Activated T-cell treated with anti-CD3 and anti-CD28 coated beads for 4 hours (primary cell): ENCODE measurements around the gene ATP8B1.

Experiments
- DNase-seq: peaks from one replicate; pipeline ENCODE4 v3.0.0-alpha.2; 2020

Gene ATP8B1

DNA sequence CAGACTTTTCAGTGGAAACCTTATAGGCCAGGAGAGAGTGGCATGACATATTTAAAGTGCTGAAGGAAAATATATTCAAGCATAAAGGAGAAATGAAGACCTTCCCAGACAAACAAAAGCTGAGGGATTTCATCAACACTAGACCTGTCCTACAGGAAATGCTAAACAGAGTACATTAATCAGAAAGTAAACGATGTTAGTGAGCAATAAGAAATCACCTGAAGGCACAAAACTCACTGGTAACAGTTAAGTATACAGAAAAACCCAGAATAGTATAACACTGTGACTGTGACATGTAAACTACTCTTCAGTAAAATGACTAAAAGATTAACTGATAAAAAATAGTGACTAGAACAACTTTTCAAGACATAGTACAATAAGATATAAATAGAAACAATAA is 87.4 kb downstream of the ATP8B1 start:
- DNase-seq = no peak

- no peak for DNase-seq
These were observed 88.0 kb downstream of the ATP8B1 start for GRCh38 chr18:57715073-57715472.

DNA sequence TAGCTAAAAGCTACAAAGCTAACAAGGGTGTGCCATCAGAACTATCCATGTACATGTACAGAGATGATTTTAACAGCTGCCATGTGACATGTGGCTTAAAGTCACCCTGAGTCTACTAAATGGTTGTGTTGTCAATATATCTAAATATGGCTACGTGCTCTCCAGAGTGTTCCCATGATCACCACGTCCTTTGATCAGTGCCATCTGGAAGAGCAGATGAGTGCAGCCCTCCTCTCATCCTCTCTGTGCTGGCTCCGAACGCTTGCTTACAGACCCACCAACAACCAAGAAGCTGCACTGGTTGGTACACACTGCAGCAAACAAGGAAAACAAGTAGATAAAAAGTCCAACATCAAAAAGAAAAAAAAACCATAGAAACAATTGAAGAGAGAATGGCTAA is 92.9 kb downstream of the ATP8B1 start:
- no peak for DNase-seq

DNA sequence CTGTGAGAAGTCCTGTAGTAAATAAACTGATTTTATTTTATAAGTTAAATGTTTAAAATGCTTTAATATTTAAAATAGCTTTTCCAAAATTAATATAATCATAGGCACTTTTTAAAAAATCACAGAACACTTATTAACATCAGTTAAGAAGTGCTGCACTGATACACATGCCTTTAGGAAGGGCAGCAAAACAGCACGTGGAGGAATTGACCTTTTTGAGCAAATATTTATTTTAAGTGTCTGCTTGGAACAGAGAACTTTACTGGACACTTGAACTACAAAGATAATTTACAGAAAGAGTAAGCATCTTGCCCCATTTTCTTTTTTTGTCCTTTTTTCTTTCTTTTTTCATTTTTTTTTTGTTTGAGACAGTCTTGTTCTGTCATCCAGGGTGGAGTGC is 93.8 kb downstream of the ATP8B1 start:
- DNase-seq = no peak

- no peak for DNase-seq
These were observed 94.8 kb downstream of the ATP8B1 start for GRCh38 chr18:57708288-57708687.

DNA sequence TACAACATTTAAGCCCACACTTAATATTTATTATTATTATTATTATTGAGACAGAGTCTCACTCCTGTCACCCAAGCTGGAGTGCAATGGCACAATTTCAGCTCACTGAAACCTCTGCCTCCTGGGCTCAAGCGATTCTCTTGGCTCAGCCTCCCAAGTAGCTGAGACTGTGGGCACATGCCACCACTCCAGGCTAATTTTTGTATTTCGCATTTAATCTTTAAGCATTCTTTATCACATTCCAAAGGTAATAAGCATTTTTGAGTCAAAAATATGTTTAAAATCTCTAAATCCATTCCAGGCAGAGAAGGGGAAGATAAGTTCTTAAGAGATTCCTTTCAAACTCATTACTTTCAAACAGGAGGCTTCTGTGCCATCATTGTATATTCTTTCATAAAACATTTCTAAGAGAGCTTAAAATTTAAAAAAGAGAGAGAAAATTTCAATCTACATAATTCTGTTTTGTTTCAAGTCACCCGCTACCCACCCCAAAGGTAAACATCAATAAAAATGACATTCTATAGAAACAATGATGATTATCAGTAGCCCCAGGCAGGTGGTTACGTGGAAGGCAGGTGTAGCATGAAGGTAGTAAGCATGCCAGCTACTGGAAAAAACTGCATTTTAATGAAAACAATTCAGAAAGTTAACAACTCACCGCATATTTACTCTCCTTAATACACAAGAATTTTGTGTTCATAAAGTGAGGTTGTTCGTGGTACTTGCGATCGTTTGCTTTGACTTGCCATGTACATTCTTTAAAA is 97.1 kb downstream of the ATP8B1 start:
- no peak for DNase-seq

- DNase-seq = no peak
These were observed 98.1 kb downstream of the ATP8B1 start for GRCh38 chr18:57705011-57705410.

- no peak for DNase-seq
These were observed 104.4 kb downstream of the ATP8B1 start for GRCh38 chr18:57698571-57699276.

DNA sequence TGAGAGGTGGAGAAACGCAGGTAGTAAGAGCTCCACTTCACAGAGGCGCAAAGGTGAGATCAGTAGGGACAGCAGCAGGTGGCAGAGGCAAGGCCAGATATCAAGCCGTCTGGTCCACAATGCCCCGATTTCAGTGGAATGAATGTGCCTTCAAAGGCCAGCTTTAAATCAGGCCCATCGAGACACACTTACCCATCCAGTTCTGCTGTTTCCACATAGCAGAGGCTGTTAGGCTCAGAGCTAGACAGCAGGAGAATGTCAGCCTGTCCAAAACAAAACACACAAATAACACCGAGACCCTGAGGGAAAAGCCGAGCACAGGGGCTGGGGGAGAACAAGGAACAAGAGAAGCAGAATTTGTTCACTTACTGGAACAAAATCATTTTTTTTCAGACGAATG is 105.7 kb downstream of the ATP8B1 start:
- no peak for DNase-seq

DNA sequence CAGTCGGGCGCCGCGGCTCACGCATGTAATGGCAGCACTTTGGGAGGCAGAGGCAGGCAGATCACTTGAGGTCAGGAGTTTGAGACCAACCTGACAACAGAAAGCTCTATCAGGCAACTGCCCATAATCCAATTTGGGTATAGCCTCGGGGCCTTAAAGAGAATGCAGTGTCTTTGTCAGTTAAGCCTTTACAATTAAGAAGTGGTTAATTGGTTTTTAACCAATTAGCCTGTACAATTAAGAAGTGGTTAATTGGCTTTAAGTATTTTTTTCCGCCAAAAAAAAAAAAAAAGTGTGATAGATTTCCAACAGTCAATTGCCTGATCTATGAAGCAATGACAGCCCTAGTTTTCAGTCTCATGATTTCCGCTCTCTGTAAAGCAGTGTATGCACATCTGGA is 106.8 kb downstream of the ATP8B1 start:
- DNase-seq = no peak

- no peak for DNase-seq
These were observed 111.8 kb downstream of the ATP8B1 start for GRCh38 chr18:57691363-57691762.

DNA sequence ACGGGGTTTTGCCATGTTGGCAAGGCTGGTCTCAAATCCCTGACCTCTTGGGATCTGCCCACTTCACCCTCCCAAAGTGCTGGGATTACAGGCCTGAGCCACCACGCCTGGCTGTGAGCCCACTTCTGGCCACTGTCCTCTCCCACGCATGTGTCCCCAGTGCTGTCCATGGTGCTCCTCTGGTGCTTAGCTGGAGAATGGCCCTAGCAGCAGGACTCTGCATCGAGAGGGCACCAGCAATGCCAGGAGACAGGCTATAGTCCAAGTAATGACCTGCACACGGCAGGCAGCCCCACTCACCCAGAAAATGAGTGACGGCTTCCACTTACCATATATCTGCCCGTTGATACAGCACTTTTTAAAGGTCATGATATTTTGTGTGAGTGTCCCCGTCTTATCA is 115.1 kb downstream of the ATP8B1 start:
- DNase-seq = no peak

GRCh38 chr18:57683470-57683869 is 119.6 kb downstream of the ATP8B1 start:
- no peak for DNase-seq

- no peak for DNase-seq
These were observed 125.6 kb downstream of the ATP8B1 start for GRCh38 chr18:57677262-57678211.

GRCh38 chr18:57674891-57675290 is 128.2 kb downstream of the ATP8B1 start:
- no peak for DNase-seq

DNA sequence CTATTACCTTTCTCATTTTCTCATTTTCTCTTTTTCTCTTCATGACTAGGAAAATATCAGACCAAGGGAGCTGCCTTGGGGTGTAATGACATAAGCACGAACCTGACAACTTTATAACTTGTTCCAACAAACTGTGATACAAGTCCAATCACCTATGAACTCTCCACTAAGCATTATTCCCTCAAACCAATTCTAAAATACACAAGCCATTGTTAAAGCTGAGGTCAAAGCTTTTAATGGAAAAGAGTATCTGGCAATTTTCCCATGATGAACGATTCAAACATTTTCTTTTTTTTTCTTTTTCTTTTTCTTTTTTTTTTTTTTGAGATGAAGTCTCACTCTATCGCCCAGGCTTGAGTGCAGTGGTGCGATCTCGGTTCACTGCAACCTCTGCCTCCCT is 133.1 kb downstream of the ATP8B1 start:
- no peak for DNase-seq

DNA sequence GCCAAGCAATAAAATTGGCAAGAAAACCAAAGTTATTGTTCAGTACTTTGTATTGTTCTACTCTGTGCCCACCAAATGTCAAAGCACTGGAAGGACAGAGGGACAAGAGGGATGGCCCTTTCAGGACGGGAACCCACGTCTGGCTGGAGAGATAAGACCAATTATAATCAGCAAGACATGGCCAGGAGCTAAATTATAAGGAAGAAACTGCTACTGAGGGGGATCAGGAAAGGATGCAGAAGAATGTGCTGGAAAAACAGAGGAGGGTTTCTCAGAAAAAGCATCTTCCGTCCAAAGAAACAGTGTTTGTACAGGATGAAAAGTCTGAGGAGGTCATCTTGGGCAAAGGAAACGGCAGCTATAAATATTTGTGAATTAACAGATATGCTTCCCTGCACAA is 135.1 kb downstream of the ATP8B1 start:
- DNase-seq = no peak

- DNase-seq = no peak
These were observed 136.2 kb downstream of the ATP8B1 start for GRCh38 chr18:57666818-57667497.

GRCh38 chr18:57664568-57665165 is 138.4 kb downstream of the ATP8B1 start:
- DNase-seq = no peak

DNA sequence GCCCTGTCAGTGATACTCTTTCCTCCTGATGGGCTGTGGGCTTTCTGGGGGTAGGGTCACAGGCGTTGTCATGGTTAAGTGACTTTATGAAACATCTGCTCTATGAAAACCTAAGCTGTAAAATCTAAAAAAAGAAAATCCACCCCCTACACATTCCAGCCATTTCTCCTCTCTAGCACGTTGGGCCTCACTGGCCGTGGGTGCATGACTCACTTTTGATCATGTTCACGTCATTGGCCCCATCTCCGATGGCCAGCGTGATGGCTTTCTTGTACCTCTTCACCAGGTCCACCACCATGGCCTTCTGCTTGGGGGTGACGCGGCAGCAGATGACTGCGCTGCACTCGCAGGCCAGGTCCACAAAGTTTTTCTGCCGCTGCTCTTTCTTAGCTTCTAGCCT is 142.2 kb downstream of the ATP8B1 start:
- no peak for DNase-seq

- no peak for DNase-seq
These were observed 143.5 kb downstream of the ATP8B1 start for GRCh38 chr18:57659460-57660102.

DNA sequence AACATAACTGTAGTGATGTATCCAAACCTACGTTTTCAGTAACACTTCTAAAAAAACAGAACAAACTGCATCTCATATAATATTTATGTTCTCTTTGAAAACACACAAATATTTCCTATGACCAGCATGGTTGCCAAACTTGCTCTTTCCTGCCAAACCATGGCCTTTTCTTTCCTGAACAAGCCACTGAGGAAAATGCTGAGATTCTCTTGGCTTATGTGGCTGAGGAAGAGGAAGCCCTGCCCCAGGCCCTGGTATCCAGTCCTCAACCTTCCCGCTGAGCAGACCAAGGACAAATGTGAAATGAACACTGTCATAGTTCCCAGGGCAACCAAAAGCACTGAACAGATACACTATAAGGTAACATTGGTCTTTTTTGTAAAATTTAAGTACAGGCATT is 145.6 kb downstream of the ATP8B1 start:
- DNase-seq = no peak
